Renal cortex interstitium (tissue), 11 donors: ENCODE results near the gene AP2A1. TPM values are rescaled to one million over a fixed set of nuclear protein-coding genes. Genes with fewer than 3 reads are reported as not detected.

ENCODE experiments used
- DNase-seq, 11 donors: peaks; one replicate each; pipeline ENCODE4 v3.0.0-alpha.2; 2013; ENCODE audit warnings: low read depth in 9 of 11, low spot score in 4 of 11; ENCODE audit errors: extremely low read depth in 1 of 11
- polyA plus RNA-seq, 3 donors: library from polyadenylated mRNA; unstranded; fragments of 120-200 nt; gene quantifications; one replicate each; pipeline ENCODE4 v1.2.1, GENCODE V29; 2013; ENCODE audit not compliant: insufficient read length in 3 of 3

The AP2A1 gene
- polyA plus RNA-seq, 3 donors: 44.5 to 69.2 (median 66.9) TPM

GRCh38 chr19:49845414-49845813 lies 78.6 kb downstream of the AP2A1 start:
- no peak for DNase-seq

DNA sequence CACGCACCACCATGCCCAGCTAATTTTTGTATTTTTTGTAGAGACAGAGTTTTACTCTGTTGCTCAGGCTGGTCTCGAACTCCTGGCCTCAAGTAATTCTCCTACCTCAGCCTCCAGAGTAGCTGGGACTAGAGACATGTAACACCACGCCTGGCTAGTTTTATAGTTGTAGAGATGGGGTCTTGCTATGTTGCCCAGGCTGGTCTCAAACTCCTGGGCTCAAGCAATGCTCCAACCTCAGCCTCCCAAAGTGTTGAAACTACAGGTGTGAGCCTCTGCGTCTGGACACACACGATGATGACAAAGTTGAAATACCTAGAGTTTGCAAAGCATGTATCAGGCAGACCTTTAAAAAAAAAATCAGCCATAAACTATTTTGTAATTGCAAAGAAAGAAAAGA lies 79.6 kb downstream of the AP2A1 start:
- DNase-seq: no peak

- no peak for DNase-seq
Measured at GRCh38 chr19:49847731-49848696, 81.2 kb downstream of the AP2A1 start.

DNA sequence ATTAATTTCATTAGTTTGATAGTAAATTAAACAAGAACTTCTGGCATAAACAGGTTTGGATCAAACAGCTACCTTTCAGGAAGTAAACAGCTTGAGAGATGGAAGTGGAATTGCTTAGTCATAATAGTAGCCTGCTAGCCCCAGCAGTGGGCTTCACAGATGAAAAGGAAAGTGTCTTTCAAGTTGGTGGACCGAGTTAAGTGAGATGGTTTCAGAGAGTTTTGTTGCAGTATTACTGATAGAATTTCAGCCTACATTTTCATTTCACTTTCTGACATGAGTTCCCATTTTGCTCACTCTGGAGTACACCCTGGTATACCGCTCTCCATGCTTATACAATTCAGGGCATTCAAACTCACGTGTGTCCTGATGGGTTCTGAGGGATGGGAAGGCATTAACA lies 82.1 kb downstream of the AP2A1 start:
- no peak for DNase-seq

DNA sequence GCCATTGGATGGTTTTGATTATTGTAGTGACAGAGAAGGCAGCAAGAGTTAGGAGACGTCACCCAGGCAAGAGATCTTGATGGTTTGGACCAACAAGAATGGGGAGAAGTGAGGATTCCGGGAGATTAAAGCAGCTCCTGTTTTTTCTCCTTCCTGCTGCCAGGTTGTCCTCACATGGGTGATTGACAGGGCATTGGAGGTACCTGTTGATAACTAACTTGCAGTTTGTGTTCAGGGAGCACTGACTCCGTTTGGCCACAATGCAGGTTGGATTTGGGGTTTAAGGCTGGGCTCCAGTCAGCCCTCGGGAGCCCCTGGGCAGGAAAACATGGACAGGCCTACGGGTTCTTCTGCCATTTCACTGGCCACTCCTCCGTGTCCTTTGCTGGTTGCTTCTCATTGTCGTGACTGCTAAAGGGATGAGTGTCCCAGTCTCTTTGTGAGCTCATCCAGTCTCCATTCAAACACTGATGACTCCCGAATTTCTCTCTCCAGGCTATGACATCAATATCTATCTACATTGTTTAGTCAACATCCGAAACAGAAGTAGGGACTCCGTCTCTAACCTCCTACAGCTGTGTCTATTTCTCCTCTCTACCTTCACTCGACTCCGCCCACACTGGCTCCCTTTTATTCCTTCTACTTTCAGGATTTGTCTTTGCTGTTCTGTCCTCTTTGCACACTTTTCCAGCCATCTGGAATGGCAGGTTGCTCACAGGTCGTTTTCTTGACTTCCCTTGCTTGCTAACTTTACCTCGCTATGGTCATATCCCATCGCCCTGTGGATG lies 82.8 kb downstream of the AP2A1 start:
- no peak for DNase-seq

DNA sequence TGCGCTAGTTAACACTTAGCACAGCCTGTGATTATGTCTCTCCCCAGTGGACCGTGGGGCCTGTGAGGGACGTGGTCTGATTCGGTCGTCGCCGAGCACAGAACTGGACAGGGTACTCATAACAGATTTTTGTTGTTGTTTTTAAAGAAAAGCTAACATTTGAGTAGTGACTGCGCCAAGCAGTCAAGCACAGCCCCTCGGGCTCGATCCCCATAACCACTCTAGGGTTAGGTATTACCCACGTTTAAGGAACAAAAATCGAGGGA lies 83.4 kb downstream of the AP2A1 start:
- DNase-seq: no peak

- DNase-seq: peak; percentile 74 to 90 (median 86)
Measured at GRCh38 chr19:49850487-49851342, 83.9 kb downstream of the AP2A1 start, which contains the start of gene PTOV1. Gene PTOV1 (plus strand): TSS chr19:49851159.

DNA sequence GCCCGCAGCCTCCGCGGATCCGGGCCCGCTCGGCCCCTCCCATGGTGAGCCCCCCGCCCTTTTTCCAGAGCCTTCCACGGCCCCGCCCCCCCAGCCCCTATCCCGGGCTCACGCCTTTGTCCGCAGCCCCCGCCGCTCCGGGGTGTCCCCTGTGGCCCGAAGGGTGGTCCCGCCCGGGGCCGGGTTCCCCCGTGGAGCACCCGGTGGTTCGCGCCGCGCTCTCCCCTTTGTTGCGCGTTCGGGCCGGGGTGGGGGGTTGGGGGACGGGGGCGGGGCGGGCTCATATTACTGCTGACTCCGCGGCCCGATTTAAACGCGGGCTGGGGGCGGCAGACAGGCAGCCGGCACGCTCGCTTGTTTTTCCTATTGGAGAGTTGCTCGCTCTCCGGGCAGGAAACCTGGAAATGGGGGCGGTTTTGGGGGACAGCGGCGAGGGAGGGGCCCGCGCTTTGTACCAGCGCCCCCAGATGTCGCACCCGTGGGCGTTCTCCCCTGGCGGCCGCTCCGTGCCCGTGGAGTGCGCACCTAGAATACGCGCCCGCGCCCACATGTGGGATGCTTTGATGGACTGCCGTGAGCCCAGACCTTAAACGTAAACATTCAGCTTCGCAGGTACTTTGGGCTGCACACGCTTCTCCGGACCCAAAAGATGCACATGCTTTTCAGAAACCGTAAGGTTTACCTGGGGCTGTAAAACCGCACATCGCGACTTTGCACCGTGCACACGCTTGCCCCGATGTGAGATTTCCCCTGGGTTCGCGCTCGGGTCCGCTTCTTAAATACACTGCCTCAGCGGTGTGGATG lies 84.9 kb downstream of the AP2A1 start:
- DNase-seq: no peak

- DNase-seq: no peak
Measured at GRCh38 chr19:49852631-49853126, 85.9 kb downstream of the AP2A1 start.

- DNase-seq: no peak
Measured at GRCh38 chr19:49853852-49854377, 87.1 kb downstream of the AP2A1 start.

DNA sequence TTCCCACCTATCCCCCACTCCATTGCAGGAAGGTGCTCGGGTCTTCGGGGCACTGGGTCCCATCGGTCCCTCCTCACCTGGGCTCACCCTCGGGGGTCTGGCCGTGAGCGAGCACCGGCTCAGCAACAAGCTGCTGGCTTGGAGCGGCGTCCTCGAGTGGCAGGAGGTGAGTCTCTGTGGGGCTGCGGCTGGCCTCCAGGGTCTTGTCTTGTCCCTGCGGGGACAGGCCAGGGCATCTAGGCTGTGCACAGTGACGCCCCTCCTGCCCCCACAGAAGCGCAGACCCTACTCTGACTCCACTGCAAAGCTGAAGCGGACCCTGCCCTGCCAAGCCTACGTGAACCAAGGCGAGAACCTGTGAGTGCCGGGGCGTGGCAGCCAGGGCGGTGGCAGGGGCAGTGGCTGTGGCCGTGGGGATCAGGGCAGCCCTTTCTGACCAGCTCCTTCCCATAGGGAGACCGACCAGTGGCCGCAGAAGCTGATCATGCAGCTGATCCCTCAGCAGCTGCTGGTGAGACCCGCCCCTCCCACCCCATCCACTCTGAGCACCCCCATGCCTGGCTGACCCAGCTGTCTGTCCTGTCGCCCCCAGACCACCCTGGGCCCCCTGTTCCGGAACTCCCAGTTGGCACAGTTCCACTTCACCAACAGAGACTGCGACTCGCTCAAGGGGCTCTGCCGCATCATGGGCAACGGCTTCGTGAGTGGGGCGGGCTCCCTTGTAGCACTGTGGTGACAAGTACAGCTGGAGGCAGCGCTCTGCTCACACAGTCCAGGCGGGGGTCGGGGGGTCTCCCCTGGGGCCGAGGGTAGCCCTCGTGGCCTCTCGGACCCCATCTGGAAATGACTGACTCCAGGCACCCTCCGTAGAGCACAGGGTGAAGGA lies 87.8 kb downstream of the AP2A1 start:
- no peak for DNase-seq

GRCh38 chr19:49855277-49855675 lies 88.5 kb downstream of the AP2A1 start:
- no peak for DNase-seq

- no peak for DNase-seq
Measured at GRCh38 chr19:49855676-49856573, 89.1 kb downstream of the AP2A1 start.

- no peak for DNase-seq
Measured at GRCh38 chr19:49856574-49857021, 89.8 kb downstream of the AP2A1 start.
